HepG2 (cell line): Measurements from ENCODE around the gene KCNMA1.

Experiments used
- CBFB ChIP-seq: sonication (generic); formaldehyde crosslinking; IDR thresholded peaks from 2 replicates; pipeline ENCODE4 v1.4.0; 2020; ENCODE audit warnings: missing genetic modification reagents
- CTCF ChIP-seq: sonication (generic); formaldehyde crosslinking; IDR thresholded peaks from 2 replicates; pipeline ENCODE4 v1.5.0; 2020; ENCODE audit warnings: mild to moderate bottlenecking, missing genetic modification reagents, moderate library complexity
- FOXA1 ChIP-seq, 2 experiments: fragments of 450-650 bp in 1 of 2; sonication (generic) in 1 of 2; formaldehyde crosslinking in 1 of 2; IDR thresholded peaks; 2 replicates each; pipeline versions ENCODE4 v1.4.0 to v1.6.1; 2016 to 2020; ENCODE audit warnings: missing genetic modification reagents in 1 of 2
- GABPB1 ChIP-seq: IDR thresholded peaks from 2 replicates; pipeline ENCODE4 v1.6.1; 2016; ENCODE audit warnings: mild to moderate bottlenecking, missing genetic modification reagents, moderate library complexity, missing compliant biosample characterization
- KLF6 ChIP-seq: IDR thresholded peaks from 2 replicates; pipeline ENCODE4 v1.8.0; 2016; ENCODE audit warnings: missing biosample characterization, missing genetic modification reagents
- MXI1 ChIP-seq: IDR thresholded peaks from 3 replicates; pipeline ENCODE4 v1.6.1; 2012; ENCODE audit warnings: low read depth, low read length, inconsistent platforms, borderline replicate concordance
- NFIB ChIP-seq: sonication (generic); formaldehyde crosslinking; IDR thresholded peaks from 2 replicates; pipeline ENCODE4 v1.9.0; 2021; ENCODE audit warnings: missing genetic modification reagents, mild to moderate bottlenecking, borderline replicate concordance
- POLR2A ChIP-seq, 2 experiments: IDR thresholded peaks; 2 replicates each; pipeline ENCODE4 v1.6.1; 2011; ENCODE audit warnings: low read depth in 2 of 2, low read length in 2 of 2, mild to moderate bottlenecking in 1 of 2, moderate library complexity in 1 of 2; ENCODE audit not compliant: insufficient read depth in 1 of 2
- ZIK1 ChIP-seq: sonication (generic); formaldehyde crosslinking; IDR thresholded peaks from 2 replicates; pipeline ENCODE4 v1.5.0; 2020; ENCODE audit warnings: mild to moderate bottlenecking, low read depth, missing genetic modification reagents, borderline replicate concordance
- ZNF557 ChIP-seq: sonication (generic); formaldehyde crosslinking; IDR thresholded peaks from 2 replicates; pipeline ENCODE4 v1.4.0; 2020; ENCODE audit warnings: missing genetic modification reagents
- ZNF605 ChIP-seq: sonication (generic); formaldehyde crosslinking; IDR thresholded peaks from 2 replicates; pipeline ENCODE4 v1.8.0; 2022; ENCODE audit warnings: mild to moderate bottlenecking, missing genetic modification reagents
- ZNF644 ChIP-seq: IDR thresholded peaks from 2 replicates; pipeline ENCODE4 v1.6.1; 2016; ENCODE audit warnings: low read depth
- ZSCAN31 ChIP-seq: sonication (generic); formaldehyde crosslinking; IDR thresholded peaks from 2 replicates; pipeline ENCODE4 v1.5.0; 2020; ENCODE audit warnings: low read depth, mild to moderate bottlenecking, missing genetic modification reagents
- TF ChIP-seq, protein P1 (sequence below): fragments of 450-650 bp; IDR thresholded peaks from 2 replicates; pipeline ENCODE4 v1.6.1; 2016

DNA sequence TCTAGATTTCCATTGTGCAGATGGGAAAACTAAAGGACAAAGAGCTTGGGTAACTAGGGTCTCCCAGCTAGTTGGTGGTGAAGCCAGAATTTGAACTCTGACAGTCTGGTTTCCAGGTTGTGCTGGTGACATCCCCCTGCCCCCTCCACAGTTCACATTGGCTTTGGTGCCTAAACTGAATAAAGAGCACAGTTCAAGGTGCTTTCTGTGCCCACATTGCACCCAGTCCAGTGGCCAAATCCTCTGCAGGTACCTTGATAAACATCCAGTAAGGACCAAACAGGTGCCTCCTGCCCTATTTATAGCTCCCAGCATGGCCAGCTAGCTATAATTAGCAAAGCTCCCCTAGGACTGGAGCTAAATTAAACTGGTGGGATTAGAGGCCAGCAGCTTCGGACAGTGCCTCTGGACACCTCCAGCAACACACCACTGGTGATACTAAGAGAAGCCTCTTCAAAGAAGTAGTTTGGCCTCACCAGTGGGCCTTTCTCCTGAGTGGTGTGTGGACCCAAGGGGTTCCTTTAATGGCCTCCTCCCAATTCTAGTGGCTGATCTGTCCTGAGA lies 59.9 kb downstream of the KCNMA1 start:
- no peak for TF ChIP-seq ZIK1 (CRISPR knock-in tag)
- TF ChIP-seq ZNF605 (CRISPR knock-in tag) = no peak
- no peak for TF ChIP-seq ZSCAN31
- no peak for TF ChIP-seq ZNF644 (CRISPR knock-in tag)
- no peak for TF ChIP-seq CTCF (CRISPR knock-in tag)
- no peak for TF ChIP-seq ZNF557 (CRISPR knock-in tag)
- TF ChIP-seq FOXA1 (IDR thresholded peaks at IDR 0.05) = no peak
- no peak for TF ChIP-seq FOXA1 (CRISPR knock-in tag; IDR thresholded peaks at IDR 0.05)
- TF ChIP-seq CBFB (CRISPR knock-in tag) = no peak
- no peak for TF ChIP-seq MXI1
- TF ChIP-seq NFIB = no peak
- no peak for TF ChIP-seq POLR2A (IDR thresholded peaks at IDR 0.05; ENCODE audit: insufficient read depth in 1 of 2, low read depth in 2 of 2, low read length in 2 of 2)
- no peak for TF ChIP-seq KLF6 (CRISPR knock-in tag)
- TF ChIP-seq, protein P1, sequence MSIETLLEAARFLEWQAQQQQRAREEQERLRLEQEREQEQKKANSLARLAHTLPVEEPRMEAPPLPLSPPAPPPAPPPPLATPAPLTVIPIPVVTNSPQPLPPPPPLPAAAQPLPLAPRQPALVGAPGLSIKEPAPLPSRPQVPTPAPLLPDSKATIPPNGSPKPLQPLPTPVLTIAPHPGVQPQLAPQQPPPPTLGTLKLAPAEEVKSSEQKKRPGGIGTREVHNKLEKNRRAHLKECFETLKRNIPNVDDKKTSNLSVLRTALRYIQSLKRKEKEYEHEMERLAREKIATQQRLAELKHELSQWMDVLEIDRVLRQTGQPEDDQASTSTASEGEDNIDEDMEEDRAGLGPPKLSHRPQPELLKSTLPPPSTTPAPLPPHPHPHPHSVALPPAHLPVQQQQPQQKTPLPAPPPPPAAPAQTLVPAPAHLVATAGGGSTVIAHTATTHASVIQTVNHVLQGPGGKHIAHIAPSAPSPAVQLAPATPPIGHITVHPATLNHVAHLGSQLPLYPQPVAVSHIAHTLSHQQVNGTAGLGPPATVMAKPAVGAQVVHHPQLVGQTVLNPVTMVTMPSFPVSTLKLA = no peak
- no peak for TF ChIP-seq GABPB1 (CRISPR knock-in tag)
